Loucy (cell line): ENCODE data around the gene TNFSF4.

ENCODE experiments used
- EZH2phosphoT487 ChIP-seq: fragments of 200-600 bp; IDR thresholded peaks from 2 replicates; pipeline ENCODE4 v1.6.1; 2018; ENCODE audit warnings: antibody characterized with exemption, mild to moderate bottlenecking, moderate library complexity, borderline replicate concordance
- TF ChIP-seq, protein P1 (sequence below): fragments of 200-600 bp; sonication (generic); conservative IDR thresholded peaks from 2 replicates; pipeline ENCODE4 v1.5.1; 2014; ENCODE audit warnings: mild to moderate bottlenecking, antibody characterized with exemption, low read length

GRCh38 chr1:173148971-173149370 is 58.2 kb downstream of the TNFSF4 start:
- TF ChIP-seq, protein P1, sequence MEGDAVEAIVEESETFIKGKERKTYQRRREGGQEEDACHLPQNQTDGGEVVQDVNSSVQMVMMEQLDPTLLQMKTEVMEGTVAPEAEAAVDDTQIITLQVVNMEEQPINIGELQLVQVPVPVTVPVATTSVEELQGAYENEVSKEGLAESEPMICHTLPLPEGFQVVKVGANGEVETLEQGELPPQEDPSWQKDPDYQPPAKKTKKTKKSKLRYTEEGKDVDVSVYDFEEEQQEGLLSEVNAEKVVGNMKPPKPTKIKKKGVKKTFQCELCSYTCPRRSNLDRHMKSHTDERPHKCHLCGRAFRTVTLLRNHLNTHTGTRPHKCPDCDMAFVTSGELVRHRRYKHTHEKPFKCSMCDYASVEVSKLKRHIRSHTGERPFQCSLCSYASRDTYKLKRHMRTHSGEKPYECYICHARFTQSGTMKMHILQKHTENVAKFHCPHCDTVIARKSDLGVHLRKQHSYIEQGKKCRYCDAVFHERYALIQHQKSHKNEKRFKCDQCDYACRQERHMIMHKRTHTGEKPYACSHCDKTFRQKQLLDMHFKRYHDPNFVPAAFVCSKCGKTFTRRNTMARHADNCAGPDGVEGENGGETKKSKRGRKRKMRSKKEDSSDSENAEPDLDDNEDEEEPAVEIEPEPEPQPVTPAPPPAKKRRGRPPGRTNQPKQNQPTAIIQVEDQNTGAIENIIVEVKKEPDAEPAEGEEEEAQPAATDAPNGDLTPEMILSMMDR, result no peak
- TF ChIP-seq EZH2phosphoT487, result no peak
